HG03378 (cell line): Measurements from ENCODE around the gene UBE2G2.

Experiments used
- ATAC-seq: cut with Tn5 transposase; IDR thresholded peaks from one replicate; pipeline ENCODE4 v1.9.1; 2021; ENCODE audit warnings: mild to moderate bottlenecking, moderate library complexity; ENCODE audit not compliant: unreplicated experiment

The UBE2G2 gene, protein sequence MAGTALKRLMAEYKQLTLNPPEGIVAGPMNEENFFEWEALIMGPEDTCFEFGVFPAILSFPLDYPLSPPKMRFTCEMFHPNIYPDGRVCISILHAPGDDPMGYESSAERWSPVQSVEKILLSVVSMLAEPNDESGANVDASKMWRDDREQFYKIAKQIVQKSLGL

DNA sequence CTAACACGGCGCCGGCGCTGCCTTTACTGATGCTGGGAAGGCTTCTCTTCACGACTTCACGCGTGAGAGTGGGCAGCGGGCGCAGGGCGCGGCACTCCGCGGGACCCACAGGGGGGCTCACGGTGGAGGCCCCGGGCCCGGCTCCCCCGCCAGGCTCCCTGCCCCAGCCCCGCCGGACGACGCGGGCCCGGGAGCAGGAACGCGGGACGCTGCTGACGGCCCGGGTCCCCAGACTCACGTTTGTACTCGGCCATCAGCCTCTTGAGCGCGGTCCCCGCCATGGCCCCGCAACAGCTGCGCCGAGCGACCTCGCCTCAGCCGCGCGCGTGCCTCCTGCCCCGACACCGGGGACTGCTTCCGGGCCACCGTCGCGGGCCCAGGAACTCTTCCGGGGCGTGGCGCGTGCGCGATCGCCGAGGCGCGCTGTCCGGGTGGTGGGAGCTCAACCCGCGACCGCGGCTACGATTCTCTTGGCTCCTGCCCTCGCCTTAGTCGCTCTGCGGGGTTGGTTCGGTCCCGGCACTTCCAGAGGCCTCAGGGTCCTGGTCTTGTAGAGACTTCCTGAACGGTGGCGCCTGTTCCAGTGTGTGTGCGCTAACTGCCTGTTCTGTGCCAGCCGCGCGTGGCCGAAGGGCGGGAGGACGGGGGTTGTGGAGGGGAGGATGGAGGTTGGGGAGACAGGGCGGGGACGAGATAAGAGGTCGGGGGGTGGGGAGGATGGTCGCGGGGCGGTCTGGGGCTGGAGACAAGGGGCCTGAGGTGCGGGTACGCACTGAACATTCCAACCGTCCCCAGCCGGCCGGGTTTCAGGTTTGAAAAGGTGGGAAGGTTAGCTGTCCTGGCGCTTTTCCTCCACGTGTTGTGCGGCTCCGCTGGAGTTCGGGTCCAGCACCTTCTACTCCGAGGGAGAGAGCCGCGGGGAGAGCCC, at the start of gene UBE2G2:
Gene UBE2G2, minus strand, starts transcription at position 353 of the 928 bp plus-strand sequence. Its CDS starts 72 bp downstream, at position 281.
- no peak for ATAC-seq

DNA sequence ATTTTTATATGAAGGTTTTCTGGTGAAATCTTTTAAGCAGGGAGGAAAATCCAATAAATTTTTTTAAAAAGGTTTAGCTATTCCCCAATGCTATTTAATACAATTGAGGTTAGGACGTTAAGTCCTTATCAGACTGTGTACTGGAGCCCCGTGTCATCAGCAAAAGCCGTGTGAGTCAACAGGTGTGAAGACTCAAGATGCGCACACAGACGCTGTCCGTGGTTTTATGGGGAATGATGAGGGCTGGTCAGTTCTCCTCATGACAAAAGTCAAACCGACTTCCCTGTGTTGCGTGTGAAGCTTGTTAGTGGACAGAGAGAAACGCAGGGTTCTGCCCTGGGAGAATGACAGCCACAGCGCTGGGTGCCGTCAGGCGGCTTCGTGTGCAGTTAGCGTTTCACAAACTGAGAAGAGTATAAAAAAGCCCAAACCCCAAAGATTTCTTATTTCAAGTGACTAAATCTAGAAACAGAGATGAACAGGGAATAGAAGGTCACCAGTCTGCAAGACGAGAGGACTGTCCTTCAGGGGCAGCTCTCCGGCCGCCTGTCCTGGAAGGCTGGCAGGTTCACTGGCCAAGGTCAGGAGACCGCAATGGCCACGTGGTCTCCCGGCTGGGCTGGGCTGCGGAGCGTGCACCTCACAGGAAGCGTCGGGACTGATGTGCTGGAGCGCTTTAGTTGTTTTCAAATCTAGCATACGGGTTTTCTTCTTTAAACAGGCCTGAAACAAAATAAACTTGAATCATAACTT, 49.5 kb upstream of the UBE2G2 start:
- no peak for ATAC-seq

DNA sequence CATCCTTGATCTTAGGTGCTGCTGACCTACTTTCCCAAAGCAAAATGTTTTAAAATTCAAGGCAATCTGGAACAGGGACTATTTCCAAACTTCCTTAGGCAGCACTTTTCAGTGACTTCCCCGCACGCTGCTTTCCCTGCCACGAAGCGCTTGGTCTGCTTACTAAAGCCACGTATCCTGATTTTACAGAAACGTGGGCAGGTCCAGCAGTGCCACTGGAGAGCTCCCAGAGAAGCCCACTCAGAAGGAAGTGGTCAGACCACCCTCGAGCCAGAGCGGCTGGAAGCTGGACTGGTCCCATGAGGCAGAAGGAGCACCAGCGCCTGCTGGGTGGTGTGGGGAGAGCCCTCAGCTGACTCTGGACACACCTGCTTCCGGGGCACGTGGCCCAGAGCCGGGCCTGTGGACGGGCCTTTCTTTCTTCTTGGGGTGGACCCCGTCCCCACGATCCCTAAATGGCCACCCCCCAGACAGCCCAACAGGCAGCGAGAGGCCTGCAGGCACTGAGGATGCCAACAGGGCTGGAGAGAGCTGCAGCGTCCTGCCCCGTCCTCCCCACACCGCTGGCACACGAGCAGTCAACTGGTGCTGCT, 48.7 kb upstream of the UBE2G2 start:
- no peak for ATAC-seq

DNA sequence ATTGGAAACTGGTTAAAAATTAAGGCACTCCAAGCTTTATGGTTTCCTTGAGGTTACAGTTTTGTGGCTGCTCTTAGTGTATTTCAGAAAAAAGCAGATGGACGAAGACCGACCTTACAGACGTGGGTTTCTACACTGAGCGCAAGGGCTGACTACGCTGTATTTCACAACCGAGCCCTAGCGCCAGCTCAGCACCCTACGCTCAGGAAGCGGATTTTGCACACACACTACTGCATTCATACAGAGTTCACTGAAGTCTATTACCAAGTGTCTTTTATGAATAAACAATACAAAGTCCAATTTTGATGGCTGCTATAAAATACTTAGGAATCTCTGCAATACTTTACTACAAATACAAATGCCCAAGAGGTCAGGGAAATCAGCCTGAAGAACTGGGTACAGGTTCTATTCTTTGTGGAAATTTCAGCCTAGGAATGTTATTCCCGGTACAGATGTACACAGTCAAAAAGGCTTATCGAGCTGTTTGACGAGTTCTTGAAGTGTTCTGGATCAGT, 48.1 kb upstream of the UBE2G2 start:
- ATAC-seq = no peak

DNA sequence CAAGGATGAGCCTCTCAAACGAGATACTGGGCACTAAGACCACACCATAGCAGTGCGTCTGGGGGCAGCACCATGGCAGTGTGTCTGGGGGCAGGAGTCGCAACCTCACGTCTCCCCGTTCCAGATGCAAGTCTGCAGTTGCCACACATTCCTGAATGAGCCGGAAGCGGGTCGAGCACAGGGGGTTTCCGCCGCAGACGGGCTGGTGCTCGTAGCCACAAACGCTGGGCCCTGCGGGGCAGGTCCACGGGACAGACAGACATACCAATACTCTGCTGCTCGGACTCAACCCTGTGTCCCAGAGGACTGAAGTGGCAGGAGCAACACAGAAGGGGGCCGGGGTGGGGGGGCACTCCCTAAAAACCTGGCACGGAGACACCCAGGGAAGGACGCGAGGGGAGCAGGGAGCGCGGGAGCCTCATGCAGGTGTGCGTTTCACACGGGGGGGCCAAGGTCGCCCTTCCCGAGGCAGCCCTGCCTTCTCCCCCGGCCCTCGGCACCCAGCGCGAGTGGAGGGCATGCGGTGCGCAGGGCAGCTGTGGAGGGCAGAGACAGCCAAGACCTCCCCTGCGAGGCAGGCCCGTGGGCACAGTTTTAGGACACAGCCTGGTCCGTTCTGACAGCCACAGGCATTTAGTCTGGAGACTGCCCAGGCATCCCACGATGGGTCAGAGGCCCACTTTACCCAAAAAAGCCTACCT, 47.4 kb upstream of the UBE2G2 start:
- no peak for ATAC-seq

DNA sequence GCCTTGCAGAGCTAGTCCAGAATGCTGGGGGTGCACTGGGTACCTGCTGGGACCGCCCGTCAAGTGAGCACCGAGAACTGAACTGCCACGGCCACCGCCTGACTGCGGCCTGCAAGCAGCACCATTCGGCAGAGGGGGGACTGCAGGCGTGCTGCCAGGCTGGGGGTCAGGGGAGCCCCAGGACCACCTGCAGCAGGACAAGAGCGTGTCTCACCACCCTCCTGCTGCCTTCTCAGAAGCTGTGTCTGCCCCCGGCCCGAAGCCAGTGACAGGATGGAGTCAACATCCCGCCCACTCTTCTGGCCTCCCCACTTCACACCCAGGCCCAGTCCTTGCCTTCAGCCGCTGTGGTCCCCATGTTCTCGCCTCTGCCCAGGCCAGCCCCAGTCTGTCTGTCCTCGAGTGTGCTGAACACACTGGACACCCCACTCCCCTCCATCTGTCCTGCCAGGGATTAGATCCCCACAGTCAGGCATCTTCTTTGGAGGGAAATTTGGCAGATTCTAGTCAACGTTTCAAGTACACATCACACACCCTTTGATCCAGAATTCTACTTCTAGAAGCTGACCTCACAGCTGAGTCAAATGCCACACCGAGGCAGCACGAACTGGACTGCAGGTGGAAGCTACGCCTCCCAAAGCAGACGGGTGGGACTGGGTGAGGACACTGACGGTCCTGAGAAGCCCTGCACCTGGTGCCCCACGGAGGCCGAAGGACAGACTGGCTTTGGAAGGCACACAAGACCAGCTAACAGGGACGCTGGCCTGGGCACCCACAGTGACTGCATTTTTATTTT, 45.8 kb upstream of the UBE2G2 start:
- no peak for ATAC-seq

DNA sequence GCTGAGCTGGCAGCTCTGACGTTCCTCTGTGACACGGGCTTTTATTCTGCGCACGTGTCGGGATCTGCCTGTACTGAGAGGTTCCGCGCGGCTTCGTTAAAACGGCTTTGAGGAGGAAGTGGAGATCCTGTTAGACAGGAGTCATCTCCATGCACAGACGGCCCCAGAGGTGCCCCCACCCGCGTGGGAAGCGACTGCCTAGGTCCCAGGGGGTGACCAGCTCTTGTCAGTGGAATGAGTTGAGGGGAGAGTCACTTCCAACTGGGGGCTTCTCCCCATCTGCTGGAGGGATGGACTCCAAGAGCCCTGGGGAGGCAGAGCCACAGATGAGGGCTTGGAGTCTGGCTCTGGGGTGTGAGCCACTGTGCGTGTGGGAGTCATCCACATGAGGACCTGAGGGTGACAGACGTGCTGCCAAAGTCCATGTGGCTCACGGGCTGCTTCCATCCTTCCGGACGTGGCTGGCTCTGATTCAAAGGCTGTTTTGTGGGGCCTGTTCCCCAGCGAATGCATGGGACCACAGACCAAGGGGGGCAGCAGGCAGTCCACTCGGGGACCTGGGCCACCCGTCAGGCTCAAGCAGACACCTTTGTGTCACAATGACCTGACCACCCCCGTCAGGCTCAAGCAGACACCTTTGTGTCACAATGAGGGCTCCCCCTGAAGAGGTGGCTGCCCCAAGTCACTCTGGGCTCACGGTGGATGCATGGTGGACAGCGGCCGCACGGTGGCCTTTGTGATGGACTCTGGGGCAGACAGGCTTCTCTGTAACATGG, 45.1 kb upstream of the UBE2G2 start:
- ATAC-seq = no peak

DNA sequence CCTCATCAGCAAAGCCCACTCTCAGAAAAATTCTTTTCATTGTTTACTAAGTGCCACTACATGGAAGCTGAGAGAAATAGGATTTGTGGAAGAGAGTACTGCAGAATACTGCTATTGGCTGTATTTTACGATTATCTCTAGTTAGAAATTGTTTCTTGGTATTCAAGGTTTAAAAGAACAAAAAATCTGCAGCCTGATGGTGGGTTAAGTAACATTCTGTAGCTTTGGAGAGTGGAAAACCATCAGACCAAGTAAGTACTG, 44.5 kb upstream of the UBE2G2 start:
- ATAC-seq = no peak

DNA sequence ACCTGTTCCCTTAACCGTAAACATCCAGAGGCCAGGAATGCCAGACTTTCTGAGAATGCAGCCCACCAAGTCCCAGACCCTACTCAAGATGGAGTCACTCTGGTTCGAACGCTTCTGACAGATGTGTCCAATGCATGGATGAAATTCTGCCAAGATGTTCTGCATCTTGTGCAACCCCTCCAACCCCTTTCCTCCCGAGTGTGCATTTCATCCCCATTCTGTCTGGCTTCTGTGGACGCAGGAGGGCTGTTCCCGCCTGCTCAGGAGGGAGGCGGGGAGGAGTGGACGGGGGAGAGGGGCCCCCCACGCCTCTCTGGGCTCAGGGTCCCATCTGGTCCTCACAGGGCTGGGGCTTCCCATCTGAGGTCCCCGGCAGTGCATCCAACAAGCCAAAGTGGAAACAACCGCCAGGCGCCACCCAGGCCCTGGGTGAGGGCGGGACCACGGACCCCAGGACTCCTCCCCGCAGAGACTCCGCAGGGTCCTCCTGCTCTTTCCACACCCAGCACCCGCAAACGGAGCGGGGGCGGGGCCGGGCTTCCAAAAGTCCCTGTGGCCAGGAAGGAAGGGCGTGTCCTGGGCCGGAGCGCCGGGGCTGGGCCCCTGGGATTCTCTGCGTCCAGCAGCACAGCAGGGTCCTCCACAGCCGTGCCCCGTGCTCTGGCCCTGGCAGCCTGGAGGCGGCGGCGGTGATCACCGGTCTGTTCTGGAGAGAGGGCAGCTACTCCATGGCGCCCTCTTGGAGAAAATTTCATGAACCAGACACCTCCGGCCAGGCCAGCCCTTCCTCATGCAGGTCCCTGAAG, 44.0 kb upstream of the UBE2G2 start:
- ATAC-seq = no peak

DNA sequence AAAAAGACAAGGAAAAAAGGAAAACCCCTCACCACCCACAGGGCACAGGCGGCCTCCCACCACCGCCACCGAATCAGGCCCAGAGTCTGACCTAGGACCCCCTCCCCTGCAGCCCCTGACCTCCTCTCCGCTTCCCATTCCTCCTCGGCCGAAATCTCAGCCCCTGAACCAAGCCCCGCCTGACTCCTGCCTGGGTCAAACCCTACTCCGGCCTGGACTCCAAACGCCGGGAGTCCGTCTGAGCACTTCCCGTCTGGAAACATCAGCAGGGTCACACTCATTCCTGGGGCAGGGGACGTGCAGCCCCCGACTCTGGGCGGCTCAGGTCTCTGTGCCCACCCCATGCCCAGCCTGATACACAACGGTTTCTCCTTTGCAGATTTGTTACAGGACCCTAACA, 42.6 kb upstream of the UBE2G2 start:
- no peak for ATAC-seq

DNA sequence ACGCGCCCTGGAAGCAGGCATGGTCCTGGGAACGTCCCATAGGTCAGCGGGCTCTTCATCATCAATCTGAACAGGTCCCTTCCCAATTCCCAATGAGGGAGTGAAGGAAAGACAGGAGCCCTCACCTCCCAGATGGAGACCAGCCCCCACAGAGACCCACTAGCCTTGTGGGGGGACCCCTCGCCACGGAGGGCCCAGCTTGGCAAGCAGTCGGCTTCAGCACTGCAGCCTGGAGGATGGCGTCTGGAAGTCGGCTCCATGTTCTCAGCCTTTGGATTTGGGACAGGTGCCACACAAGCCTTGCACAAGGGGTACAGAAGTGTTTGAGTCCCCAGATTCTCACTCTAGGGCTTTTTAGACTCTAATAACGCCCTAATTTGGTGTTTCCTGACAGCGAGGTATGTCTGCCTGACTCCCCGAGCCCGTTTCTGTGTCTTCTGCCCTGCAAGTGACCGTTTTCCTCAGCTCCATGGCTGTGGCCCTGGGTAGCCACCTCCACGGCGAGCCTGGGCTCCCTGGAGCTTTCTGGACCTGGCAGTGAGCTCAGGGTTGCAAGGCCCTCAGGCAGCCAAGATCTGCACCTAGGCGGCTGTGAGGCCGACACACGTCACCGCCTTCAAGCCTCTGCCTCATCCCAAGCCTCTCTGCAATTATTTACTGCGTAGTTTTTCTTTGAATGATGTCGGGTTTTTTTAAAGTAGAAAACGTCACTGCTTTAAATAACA, 41.3 kb upstream of the UBE2G2 start:
- no peak for ATAC-seq

DNA sequence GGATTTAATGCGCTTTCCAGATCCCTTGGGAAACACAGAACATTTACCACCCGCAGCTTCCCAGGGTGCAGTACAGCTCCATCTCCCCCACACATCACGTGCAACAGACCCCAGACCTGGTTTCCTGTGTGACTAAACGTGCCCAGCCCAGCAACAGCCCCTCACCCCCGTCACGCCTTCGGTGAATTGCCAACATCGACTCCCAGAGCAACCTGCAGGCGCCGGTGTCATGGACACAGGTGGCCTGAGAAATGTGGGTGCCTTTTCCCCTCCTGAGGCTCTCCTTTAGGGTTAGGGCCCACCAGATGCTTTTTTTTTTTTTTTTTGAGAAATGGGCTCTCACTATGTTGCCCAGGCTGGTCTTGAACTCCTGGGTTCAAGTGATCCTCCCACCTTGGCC, 40.5 kb upstream of the UBE2G2 start:
- ATAC-seq = no peak

DNA sequence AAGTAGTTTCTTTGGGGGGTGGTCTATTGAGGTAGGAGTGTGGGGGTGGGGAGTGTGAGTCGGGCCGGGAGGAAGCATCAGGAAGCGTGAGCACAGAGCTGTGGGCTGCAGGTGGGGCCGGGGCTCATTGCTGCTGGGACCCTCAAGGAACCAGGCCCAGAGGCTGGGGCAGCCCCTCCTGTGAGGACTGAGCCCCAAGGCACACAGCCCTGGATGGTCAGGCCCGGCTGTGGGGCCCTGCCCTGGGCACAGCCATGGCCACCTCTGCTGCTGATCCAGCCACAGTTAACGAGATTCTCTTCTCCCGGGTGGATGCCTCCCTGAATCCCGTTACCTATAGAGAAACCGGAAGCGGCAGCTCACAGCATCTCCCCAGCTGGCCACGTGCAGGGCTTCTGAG, 39.2 kb upstream of the UBE2G2 start:
- ATAC-seq = no peak

DNA sequence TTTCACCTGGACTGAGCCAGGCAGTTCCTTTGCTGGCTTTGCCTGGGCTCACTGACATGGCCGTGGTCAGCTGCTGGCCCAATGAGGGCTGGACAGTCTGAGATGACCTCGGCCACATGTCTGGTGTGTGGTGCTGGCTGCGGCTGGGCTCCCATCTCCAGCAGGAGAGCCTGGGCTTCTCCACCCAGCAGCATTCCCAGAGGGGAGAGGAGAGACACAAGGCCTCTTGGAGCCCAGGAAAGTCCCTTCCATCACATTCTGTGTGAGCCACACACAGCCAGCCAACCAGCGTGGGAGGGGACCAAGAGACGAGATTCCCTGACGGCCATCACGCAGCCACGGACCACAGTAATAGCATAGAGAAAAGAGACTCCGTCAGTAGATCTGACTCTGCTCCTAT, 37.3 kb upstream of the UBE2G2 start:
- ATAC-seq = no peak

DNA sequence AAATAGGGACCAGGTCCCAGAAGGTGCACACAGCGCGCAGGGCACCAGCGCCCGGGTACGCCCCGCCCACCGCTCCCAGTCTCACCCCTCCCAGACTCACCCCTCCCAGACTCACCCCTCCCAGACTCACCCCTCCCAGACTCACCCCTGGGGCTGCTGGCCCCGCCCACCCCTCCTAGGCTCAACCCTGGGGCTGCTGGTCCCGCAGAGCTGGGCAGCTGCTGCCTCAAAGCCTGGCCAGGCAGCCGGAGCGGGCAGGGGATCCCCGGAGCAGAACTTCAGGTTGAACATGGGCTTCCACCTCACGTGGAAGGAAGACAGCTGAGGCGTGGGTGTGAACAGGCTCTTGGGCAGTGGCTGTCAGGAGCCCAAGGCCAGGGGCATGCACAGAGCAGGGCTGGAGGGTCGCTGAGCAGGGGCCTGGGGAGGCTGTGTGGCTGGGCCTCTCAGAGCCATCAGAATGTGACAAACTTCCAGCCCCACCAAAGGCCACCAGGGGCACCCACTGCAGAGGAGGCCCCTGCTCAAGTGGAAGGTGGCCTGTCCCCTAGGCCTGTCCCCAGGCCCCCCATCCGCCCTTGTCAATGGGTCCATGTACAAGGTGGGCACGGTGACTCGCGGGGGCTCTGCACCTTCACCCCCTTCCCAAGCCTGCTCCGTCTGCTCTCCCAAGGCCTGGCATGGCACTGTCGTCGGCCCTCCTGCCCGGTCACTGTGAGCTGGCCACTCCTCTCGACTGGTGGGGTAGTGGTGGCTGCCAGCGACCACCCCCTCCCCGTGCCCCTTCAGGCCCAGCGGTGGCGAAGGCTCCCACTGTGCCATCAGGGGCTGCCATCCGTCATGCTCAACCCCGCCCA, 36.6 kb upstream of the UBE2G2 start:
- ATAC-seq = no peak

DNA sequence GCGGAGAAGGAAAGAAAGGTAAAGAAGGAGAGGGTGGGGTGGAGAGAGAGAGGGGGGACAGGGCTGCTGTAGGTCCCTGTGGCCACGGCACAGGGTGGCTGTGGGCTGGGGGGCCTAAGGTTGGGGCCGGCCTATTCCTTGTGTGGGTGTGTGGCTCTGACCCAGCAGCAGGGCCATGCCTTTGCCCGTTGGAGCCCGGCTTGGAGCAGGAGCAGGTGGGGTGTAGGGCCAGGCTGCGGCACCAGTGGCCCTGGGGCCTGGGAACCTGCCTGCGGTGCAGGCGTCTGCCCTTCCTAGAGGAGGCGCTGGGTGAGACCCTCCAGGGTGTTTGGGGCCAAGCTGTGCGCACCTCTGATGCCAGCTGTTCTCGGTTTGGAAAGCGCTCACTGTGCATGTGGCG, 35.9 kb upstream of the UBE2G2 start:
- no peak for ATAC-seq
